Inferior parietal cortex (tissue), 1 donor: ENCODE measurements around the gene ERCC2.
"Not testable (repeated sequence)": the region's sequence is repeated elsewhere in the genome, so short reads cannot be mapped to it uniquely, and the experiment has no call there.

ENCODE experiments used
- DNase-seq: peaks from one replicate; pipeline ENCODE4 v3.0.0-alpha.2; 2016; ENCODE audit errors: extremely low spot score

The ERCC2 gene

GRCh38 chr19:45354241-45354842 lies 16.0 kb downstream of the ERCC2 start:
- DNase-seq, result no peak

DNA sequence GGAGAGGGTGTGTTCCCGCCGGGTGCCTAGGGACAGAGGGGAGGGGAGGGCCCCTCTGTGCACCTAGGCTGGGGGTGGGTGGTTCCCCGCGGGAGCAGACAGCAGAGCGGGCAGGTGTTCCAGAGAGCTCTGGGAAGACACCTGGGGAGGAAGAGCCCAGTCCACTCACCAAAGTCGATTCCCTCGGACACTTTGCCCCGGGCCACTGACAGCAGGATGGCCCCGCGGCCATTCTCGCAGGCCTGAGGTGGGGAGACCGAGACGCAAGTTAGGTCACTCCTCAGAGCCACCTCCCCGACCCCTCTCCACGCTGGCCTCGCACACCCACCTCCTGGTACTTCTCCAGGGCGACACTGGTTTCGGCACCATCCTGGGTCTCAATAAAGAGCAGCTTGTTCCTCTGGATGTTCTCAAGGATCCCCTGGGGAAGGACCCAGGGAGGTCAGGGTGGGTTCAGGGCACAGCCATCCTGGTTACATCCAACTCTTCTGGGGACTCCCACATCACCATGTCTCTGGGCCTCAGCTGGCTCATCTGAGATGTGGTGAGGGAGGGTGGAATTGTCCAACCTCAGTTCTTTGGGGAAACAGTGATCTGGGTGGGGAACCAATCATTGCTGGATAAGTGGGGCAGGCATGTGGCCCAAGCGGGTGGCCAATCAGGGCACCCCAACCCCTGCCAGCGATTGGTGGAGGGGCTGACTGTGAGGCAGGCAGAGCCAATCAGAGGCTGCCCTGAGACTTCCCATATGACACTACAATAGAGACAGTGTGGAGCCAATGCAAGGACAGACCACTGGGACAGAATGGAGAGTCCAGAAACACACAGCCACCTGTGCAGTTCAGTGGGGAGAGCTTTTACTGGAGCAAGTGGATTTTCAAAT lies 17.2 kb downstream of the ERCC2 start:
- DNase-seq, result no peak

- DNase-seq, result no peak
Measured at GRCh38 chr19:45352471-45352870, 17.9 kb downstream of the ERCC2 start.

DNA sequence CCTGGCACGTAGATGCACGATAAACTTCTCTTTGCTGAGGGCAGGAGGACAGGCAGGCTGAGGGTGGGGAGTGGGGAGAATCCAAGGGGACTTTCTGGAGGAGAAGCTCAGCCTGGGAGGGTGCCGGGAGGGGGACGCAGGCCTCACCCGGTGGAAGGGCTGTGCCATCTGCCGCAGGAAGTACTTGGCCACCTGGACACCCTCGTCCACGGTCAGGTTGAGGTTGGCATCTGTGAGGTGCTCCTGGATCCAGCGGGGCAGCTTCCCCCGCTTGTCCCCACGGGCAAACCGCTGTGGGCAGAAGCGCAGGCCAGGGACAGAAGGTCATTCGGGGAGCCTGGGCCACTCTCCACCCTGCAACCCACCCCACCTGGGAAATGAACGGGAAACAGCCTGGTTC lies 18.3 kb downstream of the ERCC2 start:
- DNase-seq, result no peak

- DNase-seq, result no peak
Measured at GRCh38 chr19:45351401-45351952, 18.9 kb downstream of the ERCC2 start.

- DNase-seq, result no peak
Measured at GRCh38 chr19:45350477-45351058, 19.8 kb downstream of the ERCC2 start.

DNA sequence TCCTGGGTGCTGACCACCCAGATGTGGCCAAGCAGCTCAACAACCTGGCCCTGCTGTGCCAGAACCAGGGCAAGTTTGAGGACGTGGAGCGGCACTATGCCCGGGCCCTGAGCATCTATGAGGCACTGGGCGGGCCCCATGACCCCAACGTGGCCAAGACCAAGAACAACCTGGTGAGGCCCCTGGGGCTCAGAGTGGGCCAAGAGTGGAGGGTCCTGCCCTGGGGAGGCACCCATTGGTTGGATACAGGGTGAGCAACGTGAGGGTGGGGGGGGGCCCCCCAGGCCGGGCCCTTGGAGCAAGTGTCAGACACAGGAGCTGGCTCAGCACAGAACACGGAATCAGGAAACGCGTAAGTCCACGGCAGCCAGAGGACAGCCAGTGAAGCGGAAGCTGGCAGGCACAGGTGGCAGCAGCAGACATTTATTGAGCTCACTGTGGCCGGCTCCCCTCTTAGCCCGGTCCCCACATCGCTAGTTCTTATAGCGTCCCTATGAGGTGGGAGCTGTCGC lies 20.9 kb downstream of the ERCC2 start:
- no peak for DNase-seq

- DNase-seq, result no peak
Measured at GRCh38 chr19:45349126-45349415, 21.3 kb downstream of the ERCC2 start.

- no peak for DNase-seq
Measured at GRCh38 chr19:45348367-45349125, 21.8 kb downstream of the ERCC2 start.

GRCh38 chr19:45347570-45348366 lies 22.6 kb downstream of the ERCC2 start:
- no peak for DNase-seq

- DNase-seq, result no peak
Measured at GRCh38 chr19:45346449-45346848, 23.9 kb downstream of the ERCC2 start.

DNA sequence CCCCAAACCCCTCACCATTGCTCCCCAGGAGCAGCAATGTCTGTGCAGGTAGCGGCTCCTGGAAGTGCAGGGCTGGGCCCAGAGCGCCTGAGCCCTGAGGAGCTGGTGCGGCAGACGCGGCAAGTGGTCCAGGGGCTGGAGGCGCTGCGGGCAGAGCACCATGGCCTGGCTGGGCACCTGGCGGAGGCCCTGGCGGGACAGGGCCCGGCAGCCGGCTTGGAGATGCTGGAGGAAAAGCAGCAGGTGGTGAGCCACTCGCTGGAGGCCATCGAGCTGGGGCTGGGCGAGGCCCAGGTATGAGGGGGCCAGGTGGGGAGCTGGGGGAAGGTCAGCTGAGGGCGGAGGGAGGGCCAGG lies 24.9 kb downstream of the ERCC2 start:
- no peak for DNase-seq

DNA sequence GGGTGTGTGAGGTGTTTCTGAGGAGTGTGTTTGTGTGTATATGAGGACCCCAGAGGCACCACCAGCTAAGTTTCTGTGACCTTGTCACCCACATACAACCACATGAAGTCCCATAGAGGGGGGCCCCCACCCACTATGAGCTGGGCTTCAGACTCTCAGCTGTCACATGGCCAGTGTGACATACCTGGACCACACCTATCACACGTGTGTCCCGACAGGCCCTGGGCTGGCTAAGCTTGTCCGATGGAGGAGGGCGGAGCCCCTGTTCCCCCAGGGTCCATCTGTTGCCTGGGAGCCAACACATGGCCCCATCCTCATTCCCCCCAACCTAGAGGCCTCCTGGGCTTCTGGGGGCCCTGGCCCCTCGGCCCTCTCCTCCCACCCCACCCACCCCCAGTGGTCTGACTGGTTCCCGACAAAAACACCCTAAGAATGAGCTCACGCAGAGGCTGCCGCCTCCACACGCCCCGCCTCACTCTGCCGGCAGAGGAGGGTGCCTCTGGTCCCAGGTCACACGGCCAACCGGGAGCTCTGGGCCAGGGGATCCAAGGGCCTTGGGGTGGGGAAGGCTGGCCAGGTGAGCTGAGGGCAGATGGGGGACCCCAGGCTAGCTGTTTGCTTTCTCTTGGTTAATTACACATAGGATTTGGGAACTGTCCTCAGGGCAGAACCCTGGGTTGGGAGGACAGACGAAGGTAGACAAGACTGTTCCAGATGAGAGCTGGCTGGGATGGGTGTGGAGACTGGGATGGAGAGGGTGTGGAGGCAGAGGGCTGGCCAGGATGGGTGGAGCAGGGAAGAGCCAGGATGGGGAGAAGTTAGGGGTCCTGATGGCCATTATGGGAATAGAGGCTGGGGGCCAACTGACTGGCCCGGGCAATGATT lies 25.5 kb downstream of the ERCC2 start:
- no peak for DNase-seq

DNA sequence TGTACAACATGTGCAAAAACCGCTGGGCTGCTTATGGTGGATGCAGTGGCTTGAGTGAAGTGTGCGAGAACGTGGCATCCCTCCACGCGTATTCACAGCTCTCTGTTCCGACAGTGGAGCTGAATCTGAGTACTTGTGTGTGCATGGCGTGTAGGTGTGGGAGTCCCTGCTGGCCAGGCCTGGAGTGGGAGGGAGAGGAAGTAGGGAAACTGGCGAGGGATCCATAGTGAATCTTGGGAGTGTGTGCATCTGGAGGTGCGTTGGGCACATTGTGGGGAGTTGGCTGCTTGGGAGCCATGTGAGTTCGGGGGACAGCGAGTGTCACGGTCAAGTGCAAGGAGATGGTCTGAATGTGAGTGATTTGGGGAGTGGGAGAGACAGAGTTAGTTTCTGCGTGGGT lies 27.5 kb downstream of the ERCC2 start:
- no peak for DNase-seq

DNA sequence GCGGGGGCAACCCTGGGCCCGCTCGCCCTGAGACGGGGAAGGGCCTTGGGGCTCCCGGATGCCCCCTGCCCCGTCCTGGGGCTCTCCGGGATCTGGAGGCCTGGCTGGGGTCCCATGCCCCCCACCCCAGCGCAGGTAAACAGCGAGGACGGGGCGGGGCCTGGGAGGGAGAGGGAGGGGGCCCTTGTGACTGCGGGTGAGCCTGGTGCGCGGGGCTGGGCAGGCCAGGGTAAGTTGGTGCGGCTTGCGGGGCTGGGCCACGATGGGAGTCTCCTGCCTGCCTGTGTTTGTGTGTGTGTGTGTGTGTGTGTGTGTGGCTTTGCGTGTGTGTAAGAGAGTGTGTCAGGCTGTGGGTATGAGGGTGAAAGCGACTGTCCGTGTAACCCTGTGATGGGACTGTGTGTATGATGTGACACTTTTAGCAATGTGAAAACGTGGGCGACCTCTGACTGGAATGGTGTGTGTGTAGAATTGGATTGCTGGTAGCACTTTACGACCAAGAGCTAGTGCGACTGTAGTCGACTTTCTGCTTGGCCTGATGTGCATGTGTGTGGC lies 29.4 kb downstream of the ERCC2 start:
- no peak for DNase-seq

DNA sequence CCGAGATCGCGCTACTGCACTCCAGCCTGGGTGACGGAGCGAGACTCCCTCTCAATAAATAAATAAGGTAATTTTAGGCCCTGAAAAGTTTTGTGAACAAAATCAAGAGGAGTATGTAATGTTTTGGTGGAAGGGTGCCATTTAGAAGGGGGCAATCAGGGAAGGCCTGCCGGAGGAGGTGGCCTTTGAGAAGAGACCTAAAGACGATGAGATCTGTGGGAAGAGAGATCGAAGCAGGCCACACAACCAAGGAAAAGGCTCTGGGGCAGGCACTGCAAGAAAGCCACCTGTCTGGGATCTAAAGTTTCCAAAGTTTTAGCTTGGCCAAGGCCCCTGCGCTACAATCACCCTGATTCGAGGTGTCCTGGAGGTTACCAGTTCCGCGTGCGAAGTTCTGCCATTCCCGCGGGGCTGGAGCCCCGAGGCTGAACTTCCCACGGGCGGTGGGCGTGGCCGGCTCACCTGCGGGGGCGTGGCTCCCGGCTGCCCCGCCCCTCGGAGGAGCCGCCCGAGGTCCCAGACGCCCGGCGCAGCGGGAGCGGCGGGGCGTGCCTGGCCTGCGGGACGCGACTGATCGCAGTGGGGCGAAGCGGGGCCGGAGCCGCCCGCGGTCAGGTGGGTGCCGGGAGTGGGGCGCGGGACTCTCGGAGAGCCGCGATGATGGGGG lies 30.0 kb downstream of the ERCC2 start, which contains the start of gene KLC3:
KLC3 (plus strand) TSS at position 519 of the 667 bp plus-strand sequence. CDS start 4,792 bp downstream, outside the sequence.
- no peak for DNase-seq

DNA sequence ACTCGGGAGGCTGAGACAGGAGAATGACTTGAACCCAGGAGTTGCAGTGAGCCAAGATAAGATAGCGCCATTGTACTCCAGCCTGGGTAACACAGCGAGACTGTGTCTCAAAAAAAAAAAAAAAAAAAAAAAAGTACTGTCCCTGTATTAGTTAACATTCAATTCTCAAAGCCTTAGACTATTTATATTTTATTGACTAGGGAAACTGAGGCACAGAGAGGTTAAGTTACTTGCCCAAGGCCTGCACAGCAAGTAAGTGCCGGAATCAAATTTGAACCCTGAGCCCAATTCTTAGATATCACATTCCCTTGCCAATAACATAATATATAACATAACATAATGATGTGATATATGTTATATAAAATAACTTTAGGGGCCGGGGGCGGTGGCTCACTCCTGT lies 30.7 kb downstream of the ERCC2 start:
- no peak for DNase-seq

DNA sequence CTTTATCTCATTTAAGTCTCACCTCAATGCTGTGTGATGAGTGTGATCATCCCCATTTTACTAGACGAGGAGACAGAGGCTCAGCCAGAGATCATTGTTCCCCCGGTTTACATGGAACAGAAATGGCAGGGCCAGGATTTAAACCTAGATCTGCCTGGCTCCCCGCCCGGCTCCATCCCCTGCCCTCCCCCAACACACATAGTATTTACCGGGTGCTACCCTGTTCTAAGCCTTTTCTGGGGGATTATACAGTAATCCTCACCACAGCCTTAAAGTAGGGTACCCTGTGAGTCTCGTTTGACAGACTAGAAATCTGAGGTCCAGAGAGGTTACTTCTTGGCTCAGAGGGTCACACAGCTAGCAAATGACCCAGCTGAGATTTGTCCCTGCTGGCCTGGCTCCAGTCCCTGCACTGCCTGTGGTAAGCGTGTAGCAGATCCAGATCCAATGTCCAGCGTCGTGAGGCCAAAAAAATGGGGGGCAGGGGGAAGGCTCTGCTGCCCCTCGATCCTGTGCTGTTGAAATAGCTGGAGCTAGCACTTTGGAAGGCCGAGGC lies 33.6 kb downstream of the ERCC2 start:
- DNase-seq, result no peak

GRCh38 chr19:45334881-45335280 lies 35.5 kb downstream of the ERCC2 start:
- DNase-seq, result not testable (repeated sequence)
